H1 (cell line): ENCODE results near the gene CEP57L1. TPM values are rescaled to one million over a fixed set of nuclear protein-coding genes. Genes with fewer than 3 reads are reported as not detected.

Source experiments
- BCL11A ChIP-seq, 2 experiments: IDR thresholded peaks; one replicate each; pipeline ENCODE4 v1.6.1; 2011; ENCODE audit warnings: low read depth in 2 of 2, low read length in 2 of 2, mild to moderate bottlenecking in 2 of 2
- CHD1 ChIP-seq: IDR thresholded peaks from 2 replicates; pipeline ENCODE4 v1.6.1; 2012; ENCODE audit warnings: low read depth, low read length, improper control_type of control experiment
- CHD7 ChIP-seq: fragments of 300-600 bp; sonication (generic); IDR thresholded peaks from 2 replicates; pipeline ENCODE4 v1.7.1; 2012; ENCODE audit warnings: low read length, moderate library complexity, mild to moderate bottlenecking, inconsistent platforms; ENCODE audit not compliant: insufficient replicate concordance
- CREB1 ChIP-seq: IDR thresholded peaks from 2 replicates; pipeline ENCODE4 v1.6.1; 2012; ENCODE audit warnings: inconsistent platforms
- FOSL1 ChIP-seq: IDR thresholded peaks from 2 replicates; pipeline ENCODE4 v1.6.1; 2011; ENCODE audit warnings: mild to moderate bottlenecking, low read depth, low read length, moderate library complexity; ENCODE audit not compliant: insufficient read depth
- GTF2F1 ChIP-seq: IDR thresholded peaks from 2 replicates; pipeline ENCODE4 v1.6.1; 2012; ENCODE audit warnings: low read depth, low read length, improper control_type of control experiment, borderline replicate concordance
- NANOG ChIP-seq: IDR thresholded peaks from 2 replicates; pipeline ENCODE4 v1.6.1; 2011; ENCODE audit warnings: low read length, low read depth, mild to moderate bottlenecking, inconsistent platforms; ENCODE audit not compliant: insufficient read depth, poor library complexity, severe bottlenecking
- RXRA ChIP-seq: IDR thresholded peaks from 2 replicates; pipeline ENCODE4 v1.6.1; 2011; ENCODE audit warnings: low read depth, mild to moderate bottlenecking, low read length, moderate library complexity; ENCODE audit not compliant: insufficient read depth
- SP1 ChIP-seq: IDR thresholded peaks from 2 replicates; pipeline ENCODE4 v1.6.1; 2011; ENCODE audit warnings: low read depth, low read length
- SP2 ChIP-seq: IDR thresholded peaks from 2 replicates; pipeline ENCODE4 v1.6.1; 2012; ENCODE audit warnings: mild to moderate bottlenecking, low read length, inconsistent platforms
- ZNF274 ChIP-seq: IDR thresholded peaks from 2 replicates; pipeline ENCODE4 v1.7.0; 2012; ENCODE audit warnings: low read length, borderline replicate concordance; ENCODE audit errors: extremely low read depth
- polyA plus RNA-seq, 7 experiments: library from polyadenylated mRNA; depleted of rRNA in 3 of 7; stranded (reverse) in 5 of 7; unstranded in 2 of 7; fragments of >200 nt in 5 of 7; fragments of 200-250 nt in 2 of 7; gene quantifications; 1 replicate in 5 of 7; 2 replicates in 1 of 7; 4 replicates in 1 of 7; pipeline versions ENCODE4 v1.2.1 to v1.2.3, GENCODE V29; 2011 to 2013; ENCODE audit warnings: missing spikeins in 2 of 7, mixed read lengths in 2 of 7
- total RNA-seq: library from RNA; stranded (reverse); fragmentation: NEBNext Ultra II Directional; extraction: Animal tissue kit (Norgen Biotek cat#: 25700); gene quantifications from 2 replicates; pipeline ENCODE4 v1.2.1, GENCODE V29; 2021

CEP57L1 gene
- total and polyA plus RNA-seq, 2 of the 8 experiments (the other 6 are each of a cell fraction or from before 2014, with no cell fraction given) = 3.6 to 11.5 TPM

GRCh38 chr6:109095036-109095834, at the start of gene CEP57L1 (continued):
- TF ChIP-seq CHD1 (no peak), RXRA (no peak), NANOG (no peak), CREB1 (peak; percentile 97), SP1 (no peak), FOSL1 (no peak), GTF2F1 (no peak; the same call in 1 of the 2 replicates), BCL11A (IDR thresholded peaks at IDR 0.05; ENCODE audit: low read depth in 2 of 2, low read length in 2 of 2) (no peak), CHD7 (no peak), ZNF274 (no peak), SP2 (no peak)
